ENCODE results near the gene MIF.
"Not testable (repeated sequence)": the region's sequence is repeated elsewhere in the genome, so short reads cannot be mapped to it uniquely, and the experiment has no call there.

Gene MIF

DNA sequence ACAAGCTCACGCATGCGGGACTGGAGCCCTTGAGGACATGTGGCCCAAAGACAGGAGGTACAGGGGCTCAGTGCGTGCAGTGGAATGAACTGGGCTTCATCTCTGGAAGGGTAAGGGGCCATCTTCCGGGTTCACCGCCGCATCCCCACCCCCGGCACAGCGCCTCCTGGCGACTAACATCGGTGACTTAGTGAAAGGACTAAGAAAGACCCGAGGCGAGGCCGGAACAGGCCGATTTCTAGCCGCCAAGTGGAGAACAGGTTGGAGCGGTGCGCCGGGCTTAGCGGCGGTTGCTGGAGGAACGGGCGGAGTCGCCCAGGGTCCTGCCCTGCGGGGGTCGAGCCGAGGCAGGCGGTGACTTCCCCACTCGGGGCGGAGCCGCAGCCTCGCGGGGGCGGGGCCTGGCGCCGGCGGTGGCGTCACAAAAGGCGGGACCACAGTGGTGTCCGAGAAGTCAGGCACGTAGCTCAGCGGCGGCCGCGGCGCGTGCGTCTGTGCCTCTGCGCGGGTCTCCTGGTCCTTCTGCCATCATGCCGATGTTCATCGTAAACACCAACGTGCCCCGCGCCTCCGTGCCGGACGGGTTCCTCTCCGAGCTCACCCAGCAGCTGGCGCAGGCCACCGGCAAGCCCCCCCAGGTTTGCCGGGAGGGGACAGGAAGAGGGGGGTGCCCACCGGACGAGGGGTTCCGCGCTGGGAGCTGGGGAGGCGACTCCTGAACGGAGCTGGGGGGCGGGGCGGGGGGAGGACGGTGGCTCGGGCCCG is at the start of gene MIF:
Gene MIF (plus strand): TSS at position 439 of the 765 bp plus-strand sequence. CDS start 92 bp downstream, at position 531.
- DNase-seq: peak; percentile 96

- no peak for DNase-seq
Observed at GRCh38 chr22:23844739-23845202, 49.4 kb upstream of the MIF start.

GRCh38 chr22:23845265-23846080 is 48.7 kb upstream of the MIF start:
- no peak for DNase-seq

DNA sequence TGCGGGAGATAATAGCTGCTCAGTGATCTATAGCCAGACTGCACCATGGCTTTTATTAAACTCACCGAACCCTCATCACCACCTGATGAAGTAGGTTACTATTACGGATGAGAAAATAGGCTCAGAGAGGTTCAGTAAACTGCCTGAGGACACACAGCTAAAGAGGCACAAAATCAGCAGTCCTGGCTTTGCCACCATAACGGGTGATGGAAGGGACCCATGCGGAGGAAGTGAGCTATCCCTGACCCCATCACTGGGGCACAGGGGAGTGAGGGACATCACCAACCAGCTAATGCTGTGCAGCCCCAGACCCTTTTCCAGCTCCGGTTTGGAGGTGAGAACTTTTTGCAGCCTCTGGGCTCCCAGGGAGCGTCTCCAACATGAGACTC is 48.1 kb upstream of the MIF start:
- no peak for DNase-seq

GRCh38 chr22:23847310-23847920 is 46.8 kb upstream of the MIF start:
- DNase-seq: no peak

DNA sequence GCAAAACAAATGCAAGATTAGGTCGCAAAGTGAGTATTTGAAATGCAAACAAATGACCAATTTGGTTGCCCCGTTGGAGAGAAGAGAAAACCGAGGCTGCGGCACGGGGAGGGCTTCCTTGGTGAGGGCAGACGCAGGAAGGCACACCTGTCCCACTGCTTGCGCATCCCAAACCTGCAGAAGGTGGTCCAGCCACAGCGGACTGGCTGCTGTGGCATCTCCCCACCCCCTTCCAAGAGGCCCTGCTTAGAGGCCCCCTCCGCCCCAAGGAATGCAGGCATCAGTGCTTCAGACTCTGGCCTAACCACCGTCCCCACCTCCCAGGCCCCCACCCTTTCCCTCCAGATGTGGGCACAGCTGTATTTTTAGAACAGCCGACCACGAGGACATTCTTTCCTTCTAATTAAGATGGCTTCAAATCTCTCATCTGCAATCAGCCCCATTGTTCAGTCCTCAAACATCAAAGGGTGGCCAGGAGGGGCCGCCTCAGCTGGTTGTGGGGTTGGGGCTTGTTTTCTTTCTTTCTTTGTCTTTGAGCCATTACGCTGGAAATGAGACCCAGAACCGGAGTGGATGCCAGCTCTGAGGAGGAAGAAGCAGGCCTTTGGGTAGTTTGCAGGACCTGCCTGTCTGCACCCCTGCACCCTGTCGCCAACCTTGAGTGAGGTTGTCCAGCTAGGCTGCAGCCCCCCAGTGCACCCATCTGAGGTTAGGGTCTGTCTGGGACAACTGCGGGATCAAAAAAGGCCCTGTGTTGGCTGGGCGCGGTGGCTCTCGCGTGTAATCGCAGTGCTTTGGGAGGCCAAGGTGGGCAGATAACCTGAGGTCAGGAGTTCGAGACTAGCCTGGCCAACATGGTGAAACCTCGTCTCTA is 46.0 kb upstream of the MIF start:
- DNase-seq: no peak

DNA sequence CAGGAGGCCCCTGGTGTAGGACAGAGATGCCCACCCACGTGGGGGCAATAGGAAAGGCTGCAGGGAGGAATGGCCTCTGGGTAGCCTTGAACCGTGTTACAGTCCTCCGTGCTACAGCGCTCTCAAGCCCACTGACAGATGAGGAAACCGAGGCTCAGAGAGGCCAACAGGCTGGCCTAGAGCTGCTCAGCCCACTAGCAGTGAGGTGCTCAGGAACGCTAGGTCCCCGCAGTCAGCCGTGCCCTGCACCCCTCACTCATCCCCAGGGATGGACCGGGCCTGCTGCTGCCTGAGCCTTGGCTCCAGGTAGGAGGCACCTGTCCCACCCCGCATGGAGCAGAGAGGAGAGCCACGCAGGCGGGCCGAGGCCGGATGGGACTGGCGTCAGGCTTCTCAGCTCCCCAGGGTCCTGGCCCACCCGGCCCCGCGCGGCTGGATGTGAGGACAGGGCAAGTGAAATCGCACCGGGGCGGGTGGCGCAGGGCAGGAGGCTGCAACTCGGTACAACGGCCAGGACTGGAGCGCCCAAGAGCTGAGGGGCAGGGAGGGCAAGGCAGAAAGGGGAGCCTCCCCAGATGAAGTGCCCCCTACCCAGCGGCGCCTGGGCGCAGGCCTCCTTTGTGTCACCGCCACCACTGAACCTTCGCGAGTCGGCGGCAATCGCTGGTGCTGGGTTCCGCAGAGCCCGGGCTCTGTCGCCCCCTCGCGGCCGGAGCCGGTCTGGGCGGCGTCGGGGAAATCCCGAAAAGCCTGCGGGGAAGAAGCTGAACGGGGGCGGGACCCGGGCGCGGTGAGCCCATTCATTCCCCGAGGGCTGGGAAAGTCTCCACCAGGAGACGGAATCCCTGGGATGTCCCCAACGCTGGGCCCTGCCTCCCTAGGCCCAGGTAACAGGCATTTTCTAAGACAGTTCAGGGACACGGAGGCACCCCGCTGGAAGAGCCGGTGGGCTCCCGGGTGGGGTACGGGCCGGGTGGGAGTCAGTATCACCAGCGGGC is 44.9 kb upstream of the MIF start:
- peak; percentile 86 for DNase-seq

DNA sequence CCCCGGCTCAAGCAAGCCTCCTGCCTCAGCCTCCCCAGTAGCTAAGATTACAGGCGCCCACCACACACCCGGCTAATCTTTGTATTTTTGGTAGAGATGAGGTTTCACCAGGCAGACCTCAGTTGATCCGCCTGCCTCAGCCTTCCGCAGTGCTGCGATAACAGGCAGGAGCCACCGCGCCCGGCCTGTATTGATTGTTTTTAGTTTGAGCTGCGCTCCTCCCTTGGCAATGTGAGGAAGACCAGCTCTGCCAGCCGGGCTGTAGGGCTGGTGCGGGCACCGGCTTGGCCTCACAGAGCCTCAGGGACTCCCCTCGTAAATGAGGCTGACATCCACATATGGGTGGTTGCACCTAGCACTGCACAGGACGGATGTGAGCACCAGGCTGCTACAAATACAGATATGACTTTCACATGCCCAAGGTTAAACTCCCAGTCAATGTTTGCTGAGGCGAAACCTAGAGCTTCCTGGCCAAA is 44.0 kb upstream of the MIF start:
- no peak for DNase-seq

- peak; percentile 10 for DNase-seq
Observed at GRCh38 chr22:23856721-23857605, 37.2 kb upstream of the MIF start.

- DNase-seq: peak; percentile 96
Observed at GRCh38 chr22:23857606-23858483, 36.3 kb upstream of the MIF start, which contains the start of gene SLC2A11. SLC2A11 (plus strand) TSS chr22:23857875; CDS start chr22:23858000, 125 bp downstream.

GRCh38 chr22:23858484-23858815 is 35.7 kb upstream of the MIF start:
- DNase-seq: no peak

DNA sequence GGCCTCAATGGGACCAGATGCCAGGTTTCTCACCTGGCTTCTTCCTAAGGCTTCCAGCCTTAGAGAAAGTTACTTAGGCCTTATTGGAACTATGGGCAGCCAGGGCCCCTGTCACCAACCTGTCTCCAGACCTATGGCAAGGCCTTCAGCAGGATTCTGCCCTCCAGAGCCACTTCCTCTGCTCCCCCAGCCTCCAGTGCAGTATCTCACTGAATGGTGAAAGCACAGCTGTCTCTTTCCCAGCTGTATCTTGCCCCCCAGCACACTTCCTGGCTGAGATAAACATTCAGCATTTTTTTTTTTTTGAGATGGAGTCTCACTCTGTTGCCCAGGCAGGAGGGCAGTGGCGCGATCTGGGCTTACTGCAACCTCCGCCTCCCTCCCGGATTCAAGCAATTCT is 35.0 kb upstream of the MIF start:
- no peak for DNase-seq

DNA sequence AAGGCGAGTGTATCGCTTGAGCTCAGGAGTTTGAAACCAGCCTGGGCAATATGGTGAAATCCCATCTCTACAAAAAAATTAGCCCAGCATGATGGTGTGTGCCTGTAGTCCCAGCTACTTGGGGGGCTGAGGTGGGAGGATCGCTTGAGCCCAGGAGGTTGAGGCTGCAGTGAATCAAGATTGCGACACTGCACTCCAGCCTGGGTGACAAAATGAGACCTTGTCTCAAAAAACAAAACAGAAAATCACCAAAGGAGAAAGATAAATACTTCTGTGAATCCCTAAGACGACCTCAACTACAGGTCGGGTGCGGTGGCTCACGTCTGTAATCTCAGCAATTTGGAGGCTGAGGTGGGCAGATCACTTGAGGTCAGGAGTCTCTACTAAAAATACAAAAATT is 34.0 kb upstream of the MIF start:
- DNase-seq: not testable (repeated sequence)

DNA sequence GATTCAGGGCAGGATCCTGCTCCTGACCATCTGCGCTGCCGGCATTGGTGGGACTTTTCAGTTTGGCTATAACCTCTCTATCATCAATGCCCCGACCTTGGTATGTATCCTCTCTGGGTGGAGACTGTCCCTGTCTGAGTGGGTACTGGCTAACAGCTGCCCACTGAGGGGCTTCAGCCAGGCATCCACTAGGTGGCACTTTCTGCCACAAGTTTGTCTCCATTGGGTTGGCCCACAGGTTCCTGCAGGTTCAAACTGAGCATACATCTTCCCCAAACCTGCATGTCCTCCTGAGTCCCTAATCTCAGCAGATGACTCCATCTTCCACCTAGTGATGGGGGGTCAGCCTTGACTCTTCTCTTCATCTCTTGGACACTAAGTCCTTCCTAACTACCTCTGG is 32.1 kb upstream of the MIF start:
- DNase-seq: peak; percentile 30

- DNase-seq: not testable (repeated sequence)
Observed at GRCh38 chr22:23864499-23865154, 29.6 kb upstream of the MIF start.

GRCh38 chr22:23868580-23868979 is 25.6 kb upstream of the MIF start:
- no peak for DNase-seq

DNA sequence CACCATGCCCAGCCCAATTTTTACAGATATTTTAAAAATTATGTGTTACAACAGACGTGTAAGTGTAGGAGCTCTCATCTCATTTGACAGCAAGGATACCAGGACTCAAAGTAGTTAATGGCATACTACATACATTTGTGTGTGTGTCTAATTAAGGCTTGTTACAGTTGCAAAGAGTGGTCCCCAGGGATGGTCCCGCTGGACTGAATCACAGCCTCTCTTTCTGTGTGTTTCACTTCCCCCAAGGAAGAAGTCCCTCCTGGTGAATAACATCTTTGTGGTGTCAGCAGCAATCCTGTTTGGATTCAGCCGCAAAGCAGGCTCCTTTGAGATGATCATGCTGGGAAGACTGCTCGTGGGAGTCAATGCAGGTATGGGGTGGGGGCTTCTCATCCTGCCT is 19.3 kb upstream of the MIF start:
- no peak for DNase-seq

DNA sequence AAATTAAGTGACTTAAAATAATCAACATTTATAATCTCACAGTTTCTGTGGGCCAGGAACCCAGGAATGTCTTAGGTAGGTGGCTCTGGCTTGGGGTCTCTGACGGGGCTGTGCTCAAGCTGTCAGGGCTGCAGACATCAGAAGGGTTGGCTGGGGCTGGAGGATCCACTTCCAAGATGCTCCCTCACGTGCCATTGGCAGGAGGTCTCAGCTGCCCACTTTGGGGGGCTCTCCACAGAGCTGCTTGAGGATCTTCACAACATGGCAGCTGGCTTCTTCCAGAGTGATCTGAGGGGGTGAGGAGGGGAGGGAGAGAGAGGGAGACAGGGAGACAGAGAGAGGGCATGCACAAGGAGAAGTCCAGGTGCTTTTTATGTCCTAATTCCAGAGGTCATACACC is 18.4 kb upstream of the MIF start:
- no peak for DNase-seq

DNA sequence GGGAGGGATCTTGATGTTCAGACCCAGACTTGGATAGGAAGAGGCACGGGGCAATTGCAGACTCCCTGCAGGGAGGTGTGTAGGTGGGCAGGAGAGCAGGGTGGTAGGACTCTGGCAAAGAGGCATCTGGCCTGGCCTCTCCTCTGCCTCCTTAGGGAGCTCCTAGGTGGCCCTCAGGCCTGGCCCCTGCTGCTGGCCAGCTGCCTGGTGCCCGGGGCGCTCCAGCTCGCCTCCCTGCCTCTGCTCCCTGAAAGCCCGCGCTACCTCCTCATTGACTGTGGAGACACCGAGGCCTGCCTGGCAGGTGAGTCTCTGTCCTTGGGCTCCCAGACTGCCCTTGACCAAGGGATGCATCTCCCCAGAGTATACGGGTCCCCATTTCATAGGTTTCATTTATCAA is 16.6 kb upstream of the MIF start:
- DNase-seq: no peak
